A549 (cell line): ENCODE results near the gene SAPCD1. TPM values are rescaled to one million over a fixed set of nuclear protein-coding genes. Genes with fewer than 3 reads are reported as not detected.

Experiments
- TP53 ChIP-seq: fragments of 250-450 bp; sonication (Bioruptor Pico); IDR thresholded peaks from 2 replicates; pipeline ENCODE4 v1.5.0; 2021; ENCODE audit warnings: mild to moderate bottlenecking, moderate library complexity
- polyA plus RNA-seq, 4 experiments: library from polyadenylated mRNA; depleted of rRNA in 3 of 4; stranded (reverse); fragments of >200 nt; fragmentation: RNase III in 1 of 4; extraction: RNeasy Plus Mini Kit Qiagen cat#74134 plus additional on column Dnase treatment in 1 of 4; gene quantifications; 2 replicates in 3 of 4; 3 replicates in 1 of 4; pipeline ENCODE4 v1.2.3, GENCODE V29; 2011 to 2017
- small RNA-seq, 6 experiments: library from RNA; depleted of rRNA; stranded (forward); fragments of <200 nt; gene quantifications; one replicate each; pipeline ENCODE3, GENCODE V24; 2012

The SAPCD1 gene
- polyA plus RNA-seq, 2 of the 4 experiments (the other 2 are of a cell fraction) = 5.8 to 6.9 TPM

- TF ChIP-seq TP53 (CRISPR knock-in tag) = no peak
- TF ChIP-seq, all 56 proteins: peak for 0
Measured at GRCh38 chr6:31813465-31813849, 51.0 kb downstream of the SAPCD1 start (continued).

Small RNA genes within 50 kb of the gene (small RNA-seq; reads per million reads assigned to genes)
- 0 reads per million in 6 experiments for gene LY6G6D
- 0 reads per million in 6 experiments for gene MSH5-SAPCD1
- 0 reads per million in 6 experiments for gene RF00019
- 0 reads per million in 6 experiments for gene RNU6-850P
- 0 reads per million in 6 experiments for gene SAPCD1

Other genes with a start within 250 kb of the SAPCD1 start
Only the 30 nearest of the 42 such genes appear.
- gene LST1, start 176.4 kb upstream of the SAPCD1 start, polyA plus RNA-seq (2011; rRNA removed) = 0.17 and 0.19 TPM in 2 replicates
- gene LST1, start 176.4 kb upstream of the SAPCD1 start, polyA plus RNA-seq (2017; fragmentation: RNase III; extraction: RNeasy Plus Mini Kit Qiagen cat#74134 plus additional on column Dnase treatment) = 0.26 to 0.47 TPM in 2 of 3 replicates, not detected in the other
- gene NCR3, start 169.7 kb upstream of the SAPCD1 start, polyA plus RNA-seq (2011; rRNA removed) = not detected in 2 replicates
- not detected in 3 replicates for gene NCR3, start 169.7 kb upstream of the SAPCD1 start, polyA plus RNA-seq (2017; fragmentation: RNase III; extraction: RNeasy Plus Mini Kit Qiagen cat#74134 plus additional on column Dnase treatment)
- not detected in 2 replicates for gene AIF1, start 147.4 kb upstream of the SAPCD1 start, polyA plus RNA-seq (2011; rRNA removed)
- gene AIF1, start 147.4 kb upstream of the SAPCD1 start, polyA plus RNA-seq (2017; fragmentation: RNase III; extraction: RNeasy Plus Mini Kit Qiagen cat#74134 plus additional on column Dnase treatment) = not detected in 3 replicates
- 26.0 and 28.0 TPM in 2 replicates for gene PRRC2A, start 141.9 kb upstream of the SAPCD1 start, polyA plus RNA-seq (2011; rRNA removed)
- gene PRRC2A, start 141.9 kb upstream of the SAPCD1 start, polyA plus RNA-seq (2017; fragmentation: RNase III; extraction: RNeasy Plus Mini Kit Qiagen cat#74134 plus additional on column Dnase treatment) = 60.7 to 63.0 TPM (median 61.1 TPM) in 3 replicates
- 50.4 and 59.4 TPM in 2 replicates for gene BAG6, start 110.0 kb upstream of the SAPCD1 start, polyA plus RNA-seq (2011; rRNA removed)
- 107 to 123 TPM (median 121 TPM) in 3 replicates for gene BAG6, start 110.0 kb upstream of the SAPCD1 start, polyA plus RNA-seq (2017; fragmentation: RNase III; extraction: RNeasy Plus Mini Kit Qiagen cat#74134 plus additional on column Dnase treatment)
- 2.6 and 4.1 TPM in 2 replicates for gene APOM, start 106.8 kb upstream of the SAPCD1 start, polyA plus RNA-seq (2011; rRNA removed)
- 1.5 to 2.1 TPM (median 1.9 TPM) in 3 replicates for gene APOM, start 106.8 kb upstream of the SAPCD1 start, polyA plus RNA-seq (2017; fragmentation: RNase III; extraction: RNeasy Plus Mini Kit Qiagen cat#74134 plus additional on column Dnase treatment)
- gene C6orf47, start 101.9 kb upstream of the SAPCD1 start, polyA plus RNA-seq (2011; rRNA removed) = 6.0 and 6.1 TPM in 2 replicates
- 10.7 to 13.6 TPM (median 11.9 TPM) in 3 replicates for gene C6orf47, start 101.9 kb upstream of the SAPCD1 start, polyA plus RNA-seq (2017; fragmentation: RNase III; extraction: RNeasy Plus Mini Kit Qiagen cat#74134 plus additional on column Dnase treatment)
- 10.0 and 11.0 TPM in 2 replicates for gene GPANK1, start 97.7 kb upstream of the SAPCD1 start, polyA plus RNA-seq (2011; rRNA removed)
- gene GPANK1, start 97.7 kb upstream of the SAPCD1 start, polyA plus RNA-seq (2017; fragmentation: RNase III; extraction: RNeasy Plus Mini Kit Qiagen cat#74134 plus additional on column Dnase treatment) = 9.7 to 11.7 TPM (median 11.0 TPM) in 3 replicates
- gene CSNK2B, start 96.6 kb upstream of the SAPCD1 start, polyA plus RNA-seq (2011; rRNA removed) = 41.8 and 61.0 TPM in 2 replicates
- 134 to 141 TPM (median 141 TPM) in 3 replicates for gene CSNK2B, start 96.6 kb upstream of the SAPCD1 start, polyA plus RNA-seq (2017; fragmentation: RNase III; extraction: RNeasy Plus Mini Kit Qiagen cat#74134 plus additional on column Dnase treatment)
- 5.9 and 6.7 TPM in 2 replicates for gene LY6G5B, start 92.7 kb upstream of the SAPCD1 start, polyA plus RNA-seq (2011; rRNA removed)
- gene LY6G5B, start 92.7 kb upstream of the SAPCD1 start, polyA plus RNA-seq (2017; fragmentation: RNase III; extraction: RNeasy Plus Mini Kit Qiagen cat#74134 plus additional on column Dnase treatment) = 9.0 to 12.3 TPM (median 9.9 TPM) in 3 replicates
- gene LY6G5C, start 81.6 kb upstream of the SAPCD1 start, polyA plus RNA-seq (2011; rRNA removed) = 1.2 and 1.6 TPM in 2 replicates
- gene LY6G5C, start 81.6 kb upstream of the SAPCD1 start, polyA plus RNA-seq (2017; fragmentation: RNase III; extraction: RNeasy Plus Mini Kit Qiagen cat#74134 plus additional on column Dnase treatment) = 1.5 to 1.9 TPM (median 1.6 TPM) in 3 replicates
- gene ABHD16A, start 59.3 kb upstream of the SAPCD1 start, polyA plus RNA-seq (2011; rRNA removed) = 22.3 and 22.6 TPM in 2 replicates
- 14.5 to 16.6 TPM (median 16.2 TPM) in 3 replicates for gene ABHD16A, start 59.3 kb upstream of the SAPCD1 start, polyA plus RNA-seq (2017; fragmentation: RNase III; extraction: RNeasy Plus Mini Kit Qiagen cat#74134 plus additional on column Dnase treatment)
- gene LY6G6F, start 55.8 kb upstream of the SAPCD1 start, polyA plus RNA-seq (2011; rRNA removed) = not detected in 2 replicates
- gene LY6G6F, start 55.8 kb upstream of the SAPCD1 start, polyA plus RNA-seq (2017; fragmentation: RNase III; extraction: RNeasy Plus Mini Kit Qiagen cat#74134 plus additional on column Dnase treatment) = not detected in 3 replicates
- gene LY6G6D, start 47.3 kb upstream of the SAPCD1 start, polyA plus RNA-seq (2011; rRNA removed) = not detected in 2 replicates
- not detected in 3 replicates for gene LY6G6D, start 47.3 kb upstream of the SAPCD1 start, polyA plus RNA-seq (2017; fragmentation: RNase III; extraction: RNeasy Plus Mini Kit Qiagen cat#74134 plus additional on column Dnase treatment)
- 0.08 and 0.11 TPM in 2 replicates for gene LY6G6C, start 40.9 kb upstream of the SAPCD1 start, polyA plus RNA-seq (2011; rRNA removed)
- 0.11 to 0.21 TPM in 2 of 3 replicates, not detected in the other for gene LY6G6C, start 40.9 kb upstream of the SAPCD1 start, polyA plus RNA-seq (2017; fragmentation: RNase III; extraction: RNeasy Plus Mini Kit Qiagen cat#74134 plus additional on column Dnase treatment)
- not detected in 2 replicates for gene MPIG6B, start 39.3 kb upstream of the SAPCD1 start, polyA plus RNA-seq (2011; rRNA removed)
- not detected in 3 replicates for gene MPIG6B, start 39.3 kb upstream of the SAPCD1 start, polyA plus RNA-seq (2017; fragmentation: RNase III; extraction: RNeasy Plus Mini Kit Qiagen cat#74134 plus additional on column Dnase treatment)
- 19.3 and 20.6 TPM in 2 replicates for gene DDAH2, start 33.4 kb upstream of the SAPCD1 start, polyA plus RNA-seq (2011; rRNA removed)
- 44.8 to 57.3 TPM (median 54.5 TPM) in 3 replicates for gene DDAH2, start 33.4 kb upstream of the SAPCD1 start, polyA plus RNA-seq (2017; fragmentation: RNase III; extraction: RNeasy Plus Mini Kit Qiagen cat#74134 plus additional on column Dnase treatment)
- 346 and 397 TPM in 2 replicates for gene CLIC1, start 26.1 kb upstream of the SAPCD1 start, polyA plus RNA-seq (2011; rRNA removed)
- 249 to 283 TPM (median 251 TPM) in 3 replicates for gene CLIC1, start 26.1 kb upstream of the SAPCD1 start, polyA plus RNA-seq (2017; fragmentation: RNase III; extraction: RNeasy Plus Mini Kit Qiagen cat#74134 plus additional on column Dnase treatment)
- gene MSH5, start 22.7 kb upstream of the SAPCD1 start, polyA plus RNA-seq (2011; rRNA removed) = 36.5 and 42.6 TPM in 2 replicates
- 17.1 to 18.8 TPM (median 17.4 TPM) in 3 replicates for gene MSH5, start 22.7 kb upstream of the SAPCD1 start, polyA plus RNA-seq (2017; fragmentation: RNase III; extraction: RNeasy Plus Mini Kit Qiagen cat#74134 plus additional on column Dnase treatment)
- gene VWA7, start 14.7 kb downstream of the SAPCD1 start, polyA plus RNA-seq (2011; rRNA removed) = 1.1 TPM in 2 replicates
- 0.95 to 1.1 TPM (median 0.98 TPM) in 3 replicates for gene VWA7, start 14.7 kb downstream of the SAPCD1 start, polyA plus RNA-seq (2017; fragmentation: RNase III; extraction: RNeasy Plus Mini Kit Qiagen cat#74134 plus additional on column Dnase treatment)
- gene VARS1, start 33.1 kb downstream of the SAPCD1 start, polyA plus RNA-seq (2011; rRNA removed) = 17.7 and 24.7 TPM in 2 replicates
- gene VARS1, start 33.1 kb downstream of the SAPCD1 start, polyA plus RNA-seq (2017; fragmentation: RNase III; extraction: RNeasy Plus Mini Kit Qiagen cat#74134 plus additional on column Dnase treatment) = 57.2 to 58.4 TPM (median 58.3 TPM) in 3 replicates
- 54.7 and 73.8 TPM in 2 replicates for gene LSM2, start 44.3 kb downstream of the SAPCD1 start, polyA plus RNA-seq (2011; rRNA removed)
- 58.9 to 65.3 TPM (median 59.6 TPM) in 3 replicates for gene LSM2, start 44.3 kb downstream of the SAPCD1 start, polyA plus RNA-seq (2017; fragmentation: RNase III; extraction: RNeasy Plus Mini Kit Qiagen cat#74134 plus additional on column Dnase treatment)
- 1.2 and 1.6 TPM in 2 replicates for gene HSPA1L, start 52.6 kb downstream of the SAPCD1 start, polyA plus RNA-seq (2011; rRNA removed)
- 1.2 to 1.7 TPM (median 1.4 TPM) in 3 replicates for gene HSPA1L, start 52.6 kb downstream of the SAPCD1 start, polyA plus RNA-seq (2017; fragmentation: RNase III; extraction: RNeasy Plus Mini Kit Qiagen cat#74134 plus additional on column Dnase treatment)
- 88.2 and 122 TPM in 2 replicates for gene HSPA1A, start 52.9 kb downstream of the SAPCD1 start, polyA plus RNA-seq (2011; rRNA removed)
- gene HSPA1A, start 52.9 kb downstream of the SAPCD1 start, polyA plus RNA-seq (2017; fragmentation: RNase III; extraction: RNeasy Plus Mini Kit Qiagen cat#74134 plus additional on column Dnase treatment) = 129 to 204 TPM (median 194 TPM) in 3 replicates
- 52.7 and 70.6 TPM in 2 replicates for gene HSPA1B, start 65.1 kb downstream of the SAPCD1 start, polyA plus RNA-seq (2011; rRNA removed)
- gene HSPA1B, start 65.1 kb downstream of the SAPCD1 start, polyA plus RNA-seq (2017; fragmentation: RNase III; extraction: RNeasy Plus Mini Kit Qiagen cat#74134 plus additional on column Dnase treatment) = 56.7 to 125 TPM (median 98.6 TPM) in 3 replicates
- 15.8 and 20.6 TPM in 2 replicates for gene NEU1, start 100.2 kb downstream of the SAPCD1 start, polyA plus RNA-seq (2011; rRNA removed)
- 12.8 to 19.2 TPM (median 16.0 TPM) in 3 replicates for gene NEU1, start 100.2 kb downstream of the SAPCD1 start, polyA plus RNA-seq (2017; fragmentation: RNase III; extraction: RNeasy Plus Mini Kit Qiagen cat#74134 plus additional on column Dnase treatment)
- gene SLC44A4, start 116.3 kb downstream of the SAPCD1 start, polyA plus RNA-seq (2011; rRNA removed) = 0.24 and 0.27 TPM in 2 replicates
- gene SLC44A4, start 116.3 kb downstream of the SAPCD1 start, polyA plus RNA-seq (2017; fragmentation: RNase III; extraction: RNeasy Plus Mini Kit Qiagen cat#74134 plus additional on column Dnase treatment) = not detected in 3 replicates
- 15.4 and 16.4 TPM in 2 replicates for gene EHMT2, start 135.0 kb downstream of the SAPCD1 start, polyA plus RNA-seq (2011; rRNA removed)
- 27.0 to 32.3 TPM (median 30.9 TPM) in 3 replicates for gene EHMT2, start 135.0 kb downstream of the SAPCD1 start, polyA plus RNA-seq (2017; fragmentation: RNase III; extraction: RNeasy Plus Mini Kit Qiagen cat#74134 plus additional on column Dnase treatment)
- 2.2 and 2.9 TPM in 2 replicates for gene ZBTB12, start 139.4 kb downstream of the SAPCD1 start, polyA plus RNA-seq (2011; rRNA removed)
- 8.4 to 10.1 TPM (median 10.0 TPM) in 3 replicates for gene ZBTB12, start 139.4 kb downstream of the SAPCD1 start, polyA plus RNA-seq (2017; fragmentation: RNase III; extraction: RNeasy Plus Mini Kit Qiagen cat#74134 plus additional on column Dnase treatment)
- gene C2, start 165.1 kb downstream of the SAPCD1 start, polyA plus RNA-seq (2011; rRNA removed) = 0.83 and 0.87 TPM in 2 replicates
- 0.22 to 0.41 TPM (median 0.36 TPM) in 3 replicates for gene C2, start 165.1 kb downstream of the SAPCD1 start, polyA plus RNA-seq (2017; fragmentation: RNase III; extraction: RNeasy Plus Mini Kit Qiagen cat#74134 plus additional on column Dnase treatment)